HepG2 (cell line): ENCODE data around the gene BAZ1A. TPM values are rescaled to one million over a fixed set of nuclear protein-coding genes. Genes with fewer than 3 reads are reported as not detected.

Experiments
- CREM ChIP-seq, 2 experiments: sonication (generic) in 1 of 2; formaldehyde crosslinking in 1 of 2; IDR thresholded peaks; 2 replicates each; pipeline versions ENCODE4 v1.4.0 to v1.6.1; 2016 to 2020; ENCODE audit warnings: antibody characterized with exemption in 1 of 2, mild to moderate bottlenecking in 1 of 2, missing genetic modification reagents in 1 of 2
- EP300 ChIP-seq, 3 experiments: sonication (generic) in 1 of 3; formaldehyde crosslinking in 1 of 3; IDR thresholded peaks; 2 replicates each; pipeline versions ENCODE4 v1.5.1 to v1.6.1; 2011 to 2020; ENCODE audit warnings: low read depth in 2 of 3, low read length in 2 of 3, borderline replicate concordance in 1 of 3, improper control_type of control experiment in 1 of 3, mild to moderate bottlenecking in 1 of 3, missing genetic modification reagents in 1 of 3, moderate library complexity in 1 of 3
- IRF2 ChIP-seq: IDR thresholded peaks from 2 replicates; pipeline ENCODE4 v1.6.1; 2018; ENCODE audit warnings: missing genetic modification reagents, missing compliant biosample characterization
- KMT2A ChIP-seq: sonication (generic); formaldehyde crosslinking; IDR thresholded peaks from 2 replicates; pipeline ENCODE4 v1.4.0; 2020; ENCODE audit warnings: missing genetic modification reagents
- RARA ChIP-seq: IDR thresholded peaks from 2 replicates; pipeline ENCODE4 v1.6.1; 2016; ENCODE audit warnings: missing genetic modification reagents, missing compliant biosample characterization
- YEATS4 ChIP-seq: sonication (generic); formaldehyde crosslinking; IDR thresholded peaks from 2 replicates; pipeline ENCODE4 v1.4.0; 2020; ENCODE audit warnings: missing genetic modification reagents, borderline replicate concordance
- ZNF891 ChIP-seq: sonication (generic); formaldehyde crosslinking; IDR thresholded peaks from 2 replicates; pipeline ENCODE4 v1.5.0; 2020; ENCODE audit warnings: mild to moderate bottlenecking, missing genetic modification reagents
- polyA plus RNA-seq, 8 experiments: library from polyadenylated mRNA; depleted of rRNA in 3 of 8; stranded (reverse) in 7 of 8; unstranded in 1 of 8; fragments of >200 nt; fragmentation: Illumina TruSeq in 4 of 8; extraction: Trizol in 4 of 8; gene quantifications; 2 replicates each; pipeline versions ENCODE4 v1.2.1 to v1.2.3, GENCODE V29; 2011 to 2016; ENCODE audit warnings: low read depth in 4 of 8, missing spikeins in 1 of 8, mixed read lengths in 1 of 8; ENCODE audit not compliant: insufficient read depth in 1 of 8
- total RNA-seq, 5 experiments: library from RNA; depleted of rRNA; stranded (reverse); fragments of >200 nt; fragmentation: Illumina TruSeq; extraction: Trizol; gene quantifications; 2 replicates each; pipeline ENCODE4 v1.2.3, GENCODE V29; 2016; ENCODE audit warnings: low read depth in 1 of 5
- TF ChIP-seq, protein P1 (sequence below): sonication (generic); formaldehyde crosslinking; IDR thresholded peaks from 2 replicates; pipeline ENCODE4 v1.9.0; 2021; ENCODE audit warnings: missing genetic modification reagents, borderline replicate concordance
- TF ChIP-seq, protein P2 (sequence below): sonication (generic); formaldehyde crosslinking; IDR thresholded peaks from 2 replicates; pipeline ENCODE4 v1.5.1; 2020; ENCODE audit warnings: missing genetic modification reagents, mild to moderate bottlenecking, borderline replicate concordance
- TF ChIP-seq, protein P3 (sequence below): IDR thresholded peaks from 2 replicates; pipeline ENCODE4 v1.6.1; 2012; ENCODE audit warnings: inconsistent platforms
- TF ChIP-seq, protein P4 (sequence below): sonication (generic); formaldehyde crosslinking; IDR thresholded peaks from 2 replicates; pipeline ENCODE4 v1.9.0; 2022; ENCODE audit warnings: low read depth, missing genetic modification reagents
- TF ChIP-seq, protein P5 (sequence below): sonication (generic); formaldehyde crosslinking; IDR thresholded peaks from 2 replicates; pipeline ENCODE4 v1.8.0; 2022; ENCODE audit warnings: missing genetic modification reagents, mild to moderate bottlenecking, borderline replicate concordance
- TF ChIP-seq, protein P6 (sequence below): sonication (generic); formaldehyde crosslinking; IDR thresholded peaks from 2 replicates; pipeline ENCODE4 v1.4.0; 2020; ENCODE audit warnings: missing genetic modification reagents

Gene BAZ1A
- total and polyA plus RNA-seq, 2 of the 13 experiments (the other 11 are each of a cell fraction or from before 2014, with no cell fraction given) = 20.9 to 56.8 TPM

DNA sequence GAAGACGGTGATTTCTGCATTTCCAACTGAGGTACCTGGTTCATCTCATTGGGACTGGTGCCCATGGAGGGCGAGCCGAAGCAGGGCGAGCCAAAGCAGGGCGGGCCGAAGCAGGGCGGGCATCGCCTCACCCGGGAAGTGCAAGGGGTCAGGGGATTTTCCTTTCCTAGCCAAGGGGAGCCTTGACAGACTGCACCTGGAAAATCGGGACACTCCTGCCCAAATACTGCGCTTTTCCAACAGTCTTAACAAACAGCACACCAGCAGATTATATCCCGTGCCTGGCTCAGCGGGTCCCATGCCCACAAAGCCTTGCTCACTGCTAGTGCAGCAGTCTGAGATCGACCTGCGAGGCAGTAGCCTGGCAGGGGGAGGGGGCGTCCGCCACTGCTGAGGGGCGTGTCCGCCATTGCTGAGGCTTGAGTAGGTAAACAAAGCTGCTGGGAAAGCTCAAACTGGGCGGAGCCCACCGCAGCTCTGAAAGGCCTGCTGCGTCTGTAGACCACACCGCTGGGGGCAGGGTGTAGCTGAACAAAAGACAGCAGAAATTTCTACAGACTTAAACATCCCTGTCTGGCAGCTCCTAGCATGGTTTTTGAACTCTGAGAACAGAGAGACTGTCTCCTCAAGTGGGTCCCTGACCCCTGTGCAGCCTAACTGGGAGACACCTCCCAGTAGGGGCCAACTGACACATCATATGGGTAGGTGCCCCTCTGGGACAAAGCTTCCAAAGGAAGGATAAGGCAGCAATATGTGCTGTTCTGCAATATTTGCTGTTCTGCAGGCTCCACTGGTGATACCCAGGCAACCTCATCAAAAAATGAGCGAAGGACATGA is 77.2 kb downstream of the BAZ1A start (continued):
- no peak for TF ChIP-seq EP300 (IDR thresholded peaks at IDR 0.05; ENCODE audit: low read depth in 2 of 2, low read length in 2 of 2)
- 0 out of 2 replicates have a peak, but pooled peaks have one; percentile 24 for TF ChIP-seq EP300 (CRISPR knock-in tag; IDR thresholded peaks at IDR 0.05; ENCODE audit: borderline replicate concordance)
- TF ChIP-seq, protein P1, sequence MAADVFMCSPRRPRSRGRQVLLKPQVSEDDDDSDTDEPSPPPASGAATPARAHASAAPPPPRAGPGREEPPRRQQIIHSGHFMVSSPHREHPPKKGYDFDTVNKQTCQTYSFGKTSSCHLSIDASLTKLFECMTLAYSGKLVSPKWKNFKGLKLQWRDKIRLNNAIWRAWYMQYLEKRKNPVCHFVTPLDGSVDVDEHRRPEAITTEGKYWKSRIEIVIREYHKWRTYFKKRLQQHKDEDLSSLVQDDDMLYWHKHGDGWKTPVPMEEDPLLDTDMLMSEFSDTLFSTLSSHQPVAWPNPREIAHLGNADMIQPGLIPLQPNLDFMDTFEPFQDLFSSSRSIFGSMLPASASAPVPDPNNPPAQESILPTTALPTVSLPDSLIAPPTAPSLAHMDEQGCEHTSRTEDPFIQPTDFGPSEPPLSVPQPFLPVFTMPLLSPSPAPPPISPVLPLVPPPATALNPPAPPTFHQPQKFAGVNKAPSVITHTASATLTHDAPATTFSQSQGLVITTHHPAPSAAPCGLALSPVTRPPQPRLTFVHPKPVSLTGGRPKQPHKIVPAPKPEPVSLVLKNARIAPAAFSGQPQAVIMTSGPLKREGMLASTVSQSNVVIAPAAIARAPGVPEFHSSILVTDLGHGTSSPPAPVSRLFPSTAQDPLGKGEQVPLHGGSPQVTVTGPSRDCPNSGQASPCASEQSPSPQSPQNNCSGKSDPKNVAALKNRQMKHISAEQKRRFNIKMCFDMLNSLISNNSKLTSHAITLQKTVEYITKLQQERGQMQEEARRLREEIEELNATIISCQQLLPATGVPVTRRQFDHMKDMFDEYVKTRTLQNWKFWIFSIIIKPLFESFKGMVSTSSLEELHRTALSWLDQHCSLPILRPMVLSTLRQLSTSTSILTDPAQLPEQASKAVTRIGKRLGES (CRISPR knock-in tag) = no peak
- peak; percentile 34; the same call in 1 of the 2 replicates for TF ChIP-seq IRF2 (CRISPR knock-in tag)
- TF ChIP-seq KMT2A (CRISPR knock-in tag) = peak; percentile 59; the same call in 1 of the 2 replicates
- TF ChIP-seq, protein P2, sequence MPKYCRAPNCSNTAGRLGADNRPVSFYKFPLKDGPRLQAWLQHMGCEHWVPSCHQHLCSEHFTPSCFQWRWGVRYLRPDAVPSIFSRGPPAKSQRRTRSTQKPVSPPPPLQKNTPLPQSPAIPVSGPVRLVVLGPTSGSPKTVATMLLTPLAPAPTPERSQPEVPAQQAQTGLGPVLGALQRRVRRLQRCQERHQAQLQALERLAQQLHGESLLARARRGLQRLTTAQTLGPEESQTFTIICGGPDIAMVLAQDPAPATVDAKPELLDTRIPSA (CRISPR knock-in tag) = no peak
- TF ChIP-seq, protein P3, sequence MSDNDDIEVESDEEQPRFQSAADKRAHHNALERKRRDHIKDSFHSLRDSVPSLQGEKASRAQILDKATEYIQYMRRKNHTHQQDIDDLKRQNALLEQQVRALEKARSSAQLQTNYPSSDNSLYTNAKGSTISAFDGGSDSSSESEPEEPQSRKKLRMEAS = 0 out of 2 replicates have a peak, but pooled peaks have one; percentile 31
- TF ChIP-seq YEATS4 (CRISPR knock-in tag) = peak; percentile 54
- 0 out of 2 replicates have a peak, but pooled peaks have one; percentile 38 for TF ChIP-seq CREM (IDR thresholded peaks at IDR 0.05)
- TF ChIP-seq CREM (CRISPR knock-in tag; IDR thresholded peaks at IDR 0.05) = no peak
- TF ChIP-seq RARA = peak; percentile 23; the same call in 1 of the 2 replicates
- TF ChIP-seq, protein P4, sequence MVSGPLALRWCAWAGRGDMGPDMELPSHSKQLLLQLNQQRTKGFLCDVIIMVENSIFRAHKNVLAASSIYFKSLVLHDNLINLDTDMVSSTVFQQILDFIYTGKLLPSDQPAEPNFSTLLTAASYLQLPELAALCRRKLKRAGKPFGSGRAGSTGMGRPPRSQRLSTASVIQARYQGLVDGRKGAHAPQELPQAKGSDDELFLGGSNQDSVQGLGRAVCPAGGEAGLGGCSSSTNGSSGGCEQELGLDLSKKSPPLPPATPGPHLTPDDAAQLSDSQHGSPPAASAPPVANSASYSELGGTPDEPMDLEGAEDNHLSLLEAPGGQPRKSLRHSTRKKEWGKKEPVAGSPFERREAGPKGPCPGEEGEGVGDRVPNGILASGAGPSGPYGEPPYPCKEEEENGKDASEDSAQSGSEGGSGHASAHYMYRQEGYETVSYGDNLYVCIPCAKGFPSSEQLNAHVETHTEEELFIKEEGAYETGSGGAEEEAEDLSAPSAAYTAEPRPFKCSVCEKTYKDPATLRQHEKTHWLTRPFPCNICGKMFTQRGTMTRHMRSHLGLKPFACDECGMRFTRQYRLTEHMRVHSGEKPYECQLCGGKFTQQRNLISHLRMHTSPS (CRISPR knock-in tag) = no peak
- TF ChIP-seq ZNF891 (CRISPR knock-in tag) = peak; percentile 77; the same call in 1 of the 2 replicates
- TF ChIP-seq, protein P5, sequence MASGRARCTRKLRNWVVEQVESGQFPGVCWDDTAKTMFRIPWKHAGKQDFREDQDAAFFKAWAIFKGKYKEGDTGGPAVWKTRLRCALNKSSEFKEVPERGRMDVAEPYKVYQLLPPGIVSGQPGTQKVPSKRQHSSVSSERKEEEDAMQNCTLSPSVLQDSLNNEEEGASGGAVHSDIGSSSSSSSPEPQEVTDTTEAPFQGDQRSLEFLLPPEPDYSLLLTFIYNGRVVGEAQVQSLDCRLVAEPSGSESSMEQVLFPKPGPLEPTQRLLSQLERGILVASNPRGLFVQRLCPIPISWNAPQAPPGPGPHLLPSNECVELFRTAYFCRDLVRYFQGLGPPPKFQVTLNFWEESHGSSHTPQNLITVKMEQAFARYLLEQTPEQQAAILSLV = peak; percentile 71; the same call in 1 of the 2 replicates
- TF ChIP-seq, protein P6, sequence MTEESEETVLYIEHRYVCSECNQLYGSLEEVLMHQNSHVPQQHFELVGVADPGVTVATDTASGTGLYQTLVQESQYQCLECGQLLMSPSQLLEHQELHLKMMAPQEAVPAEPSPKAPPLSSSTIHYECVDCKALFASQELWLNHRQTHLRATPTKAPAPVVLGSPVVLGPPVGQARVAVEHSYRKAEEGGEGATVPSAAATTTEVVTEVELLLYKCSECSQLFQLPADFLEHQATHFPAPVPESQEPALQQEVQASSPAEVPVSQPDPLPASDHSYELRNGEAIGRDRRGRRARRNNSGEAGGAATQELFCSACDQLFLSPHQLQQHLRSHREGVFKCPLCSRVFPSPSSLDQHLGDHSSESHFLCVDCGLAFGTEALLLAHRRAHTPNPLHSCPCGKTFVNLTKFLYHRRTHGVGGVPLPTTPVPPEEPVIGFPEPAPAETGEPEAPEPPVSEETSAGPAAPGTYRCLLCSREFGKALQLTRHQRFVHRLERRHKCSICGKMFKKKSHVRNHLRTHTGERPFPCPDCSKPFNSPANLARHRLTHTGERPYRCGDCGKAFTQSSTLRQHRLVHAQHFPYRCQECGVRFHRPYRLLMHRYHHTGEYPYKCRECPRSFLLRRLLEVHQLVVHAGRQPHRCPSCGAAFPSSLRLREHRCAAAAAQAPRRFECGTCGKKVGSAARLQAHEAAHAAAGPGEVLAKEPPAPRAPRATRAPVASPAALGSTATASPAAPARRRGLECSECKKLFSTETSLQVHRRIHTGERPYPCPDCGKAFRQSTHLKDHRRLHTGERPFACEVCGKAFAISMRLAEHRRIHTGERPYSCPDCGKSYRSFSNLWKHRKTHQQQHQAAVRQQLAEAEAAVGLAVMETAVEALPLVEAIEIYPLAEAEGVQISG = peak; percentile 48; the same call in 1 of the 2 replicates
